Measurements from ENCODE around the gene PNMA8C. TPM values are rescaled to one million over a fixed set of nuclear protein-coding genes. Genes with fewer than 3 reads are reported as not detected.
A peak's percentile ranks its signal among the peaks of the same experiment; 100 is the strongest.

The PNMA8C gene
- total RNA-seq, 1 experiment from 2014 or later: not detected

GRCh38 chr19:46431824-46432223 lies 3.1 kb upstream of the PNMA8C start:
- intact Hi-C loops (cut with micrococcal nuclease; ENCODE audit: unreplicated experiment): no loop called here
- Mint-ChIP-seq H3K4me3 (ENCODE audit: low read depth, unreplicated experiment) (no peak overlapping the region), H3K9me3 (ENCODE audit: low read depth, unreplicated experiment) (no peaks in the 10 kb centered on the region), H3K27ac (ENCODE audit: unreplicated experiment) (no peak overlapping the region), H3K36me3 (ENCODE audit: insufficient read depth, unreplicated experiment) (peaks cover 6% of the 10 kb centered on the region), H3K4me1 (ENCODE audit: low read depth, unreplicated experiment) (peaks cover 11% of the 10 kb centered on the region), H3K27me3 (ENCODE audit: unreplicated experiment) (peaks cover 62% of the 10 kb centered on the region)
- no TSS peak for BruUV-seq (replicated peaks)
- TF ChIP-seq, protein P1, sequence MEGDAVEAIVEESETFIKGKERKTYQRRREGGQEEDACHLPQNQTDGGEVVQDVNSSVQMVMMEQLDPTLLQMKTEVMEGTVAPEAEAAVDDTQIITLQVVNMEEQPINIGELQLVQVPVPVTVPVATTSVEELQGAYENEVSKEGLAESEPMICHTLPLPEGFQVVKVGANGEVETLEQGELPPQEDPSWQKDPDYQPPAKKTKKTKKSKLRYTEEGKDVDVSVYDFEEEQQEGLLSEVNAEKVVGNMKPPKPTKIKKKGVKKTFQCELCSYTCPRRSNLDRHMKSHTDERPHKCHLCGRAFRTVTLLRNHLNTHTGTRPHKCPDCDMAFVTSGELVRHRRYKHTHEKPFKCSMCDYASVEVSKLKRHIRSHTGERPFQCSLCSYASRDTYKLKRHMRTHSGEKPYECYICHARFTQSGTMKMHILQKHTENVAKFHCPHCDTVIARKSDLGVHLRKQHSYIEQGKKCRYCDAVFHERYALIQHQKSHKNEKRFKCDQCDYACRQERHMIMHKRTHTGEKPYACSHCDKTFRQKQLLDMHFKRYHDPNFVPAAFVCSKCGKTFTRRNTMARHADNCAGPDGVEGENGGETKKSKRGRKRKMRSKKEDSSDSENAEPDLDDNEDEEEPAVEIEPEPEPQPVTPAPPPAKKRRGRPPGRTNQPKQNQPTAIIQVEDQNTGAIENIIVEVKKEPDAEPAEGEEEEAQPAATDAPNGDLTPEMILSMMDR (IDR thresholded peaks at IDR 0.05; ENCODE audit: unreplicated experiment): no peak
- DNase-seq: no peak
- CTCF ChIA-PET: interaction anchor here (0.6 to 0.7 kb wide), 2 partner anchors 32 to 53 kb away, joined by 3 to 5 read pairs; no protein-coding TSS in a partner anchor

DNA sequence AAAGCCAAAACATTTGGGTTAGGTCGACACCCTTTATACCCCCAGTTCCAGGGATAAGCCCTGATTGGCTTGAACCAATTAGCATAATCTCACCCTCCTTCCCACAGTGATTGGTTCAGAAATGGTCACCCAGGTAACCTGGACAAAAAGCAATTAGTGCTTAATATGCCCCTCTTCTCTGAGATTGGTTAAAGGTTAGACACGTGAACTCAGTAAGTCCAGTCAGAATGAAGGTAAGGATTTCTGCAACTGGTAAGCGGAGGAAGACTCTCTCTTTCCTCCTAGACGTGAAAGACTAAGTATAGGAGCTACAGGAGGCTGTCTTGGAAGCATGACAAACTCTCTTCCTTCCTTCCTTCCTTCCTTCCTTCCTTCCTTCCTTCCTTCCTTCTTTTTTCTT lies 1.3 kb upstream of the PNMA8C start:
- BruUV-seq (replicated peaks): no TSS peak
- peaks cover 23% of the 10 kb centered on the region for H3K4me1 Mint-ChIP-seq (ENCODE audit: low read depth, unreplicated experiment)
- intact Hi-C loops (cut with micrococcal nuclease; ENCODE audit: unreplicated experiment): no loop called here
- TF ChIP-seq, protein P1 (IDR thresholded peaks at IDR 0.05; ENCODE audit: unreplicated experiment): no peak
- H3K27ac Mint-ChIP-seq (ENCODE audit: unreplicated experiment): no peak overlapping the region
- H3K4me3 Mint-ChIP-seq (ENCODE audit: low read depth, unreplicated experiment): no peak overlapping the region
- CTCF ChIA-PET: no interaction called here
- H3K9me3 Mint-ChIP-seq (ENCODE audit: low read depth, unreplicated experiment): no peaks in the 10 kb centered on the region
- H3K36me3 Mint-ChIP-seq (ENCODE audit: insufficient read depth, unreplicated experiment): peaks cover 6% of the 10 kb centered on the region
- H3K27me3 Mint-ChIP-seq (ENCODE audit: unreplicated experiment): peaks cover 75% of the 10 kb centered on the region
- DNase-seq: no peak

- H3K27ac Mint-ChIP-seq (ENCODE audit: unreplicated experiment): no peak overlapping the region
- peaks cover 23% of the 10 kb centered on the region for H3K4me1 Mint-ChIP-seq (ENCODE audit: low read depth, unreplicated experiment)
- no TSS peak for BruUV-seq (replicated peaks)
- peaks cover 86% of the 10 kb centered on the region for H3K27me3 Mint-ChIP-seq (ENCODE audit: unreplicated experiment)
- DNase-seq: no peak
- TF ChIP-seq, protein P1 (IDR thresholded peaks at IDR 0.05; ENCODE audit: unreplicated experiment): no peak
- CTCF ChIA-PET: no interaction called here
- peaks cover 6% of the 10 kb centered on the region for H3K36me3 Mint-ChIP-seq (ENCODE audit: insufficient read depth, unreplicated experiment)
- intact Hi-C loops (cut with micrococcal nuclease; ENCODE audit: unreplicated experiment): no loop called here
- no peaks in the 10 kb centered on the region for H3K9me3 Mint-ChIP-seq (ENCODE audit: low read depth, unreplicated experiment)
- no peak overlapping the region for H3K4me3 Mint-ChIP-seq (ENCODE audit: low read depth, unreplicated experiment)
Measured at GRCh38 chr19:46427518-46428045, 1.2 kb downstream of the PNMA8C start.

DNA sequence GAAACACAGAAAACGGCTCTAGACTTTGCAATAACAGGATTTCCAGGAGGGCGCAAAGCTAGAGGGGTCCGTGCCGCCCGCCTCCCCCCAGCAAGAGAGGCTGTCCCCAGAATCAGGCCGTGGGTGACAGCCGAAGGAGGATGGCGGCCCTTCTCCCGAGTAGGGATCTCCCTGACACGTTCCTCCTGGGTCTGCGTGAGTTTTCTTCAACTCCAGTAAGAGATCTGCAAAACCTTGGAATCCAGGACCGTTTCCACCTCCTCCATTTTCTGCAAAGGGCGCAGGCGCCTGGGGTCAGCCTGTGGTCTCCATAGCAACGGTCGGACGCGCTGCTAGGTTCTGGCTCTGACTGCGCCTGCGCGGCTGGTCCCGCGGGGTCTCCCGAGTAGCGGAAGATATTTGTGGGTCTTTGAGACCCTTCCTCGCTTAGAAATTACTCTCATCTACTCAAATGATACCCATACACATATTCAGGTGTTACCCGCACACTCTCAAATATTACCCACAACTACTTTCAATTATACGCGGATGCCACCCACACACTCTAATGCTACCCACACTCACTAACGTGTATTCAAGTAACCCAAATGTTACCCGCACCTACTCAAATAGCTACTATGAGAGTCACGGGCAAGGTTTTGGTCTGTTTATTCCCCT lies 2.1 kb downstream of the PNMA8C start:
- intact Hi-C loops (cut with micrococcal nuclease; ENCODE audit: unreplicated experiment): no loop called here
- DNase-seq: peak; percentile 49
- peaks cover 94% of the 10 kb centered on the region for H3K27me3 Mint-ChIP-seq (ENCODE audit: unreplicated experiment)

More for the DNA sequence above, 2.1 kb downstream of the PNMA8C start:
- H3K4me3 Mint-ChIP-seq (ENCODE audit: low read depth, unreplicated experiment): peak overlapping the region; percentile 56
- TF ChIP-seq, protein P1 (IDR thresholded peaks at IDR 0.05; ENCODE audit: unreplicated experiment): no peak
- H3K4me1 Mint-ChIP-seq (ENCODE audit: low read depth, unreplicated experiment): peaks cover 23% of the 10 kb centered on the region
- peaks cover 6% of the 10 kb centered on the region for H3K36me3 Mint-ChIP-seq (ENCODE audit: insufficient read depth, unreplicated experiment)
- BruUV-seq (replicated peaks): no TSS peak
- H3K9me3 Mint-ChIP-seq (ENCODE audit: low read depth, unreplicated experiment): no peaks in the 10 kb centered on the region
- H3K27ac Mint-ChIP-seq (ENCODE audit: unreplicated experiment): no peak overlapping the region
- CTCF ChIA-PET: interaction anchor here (0.5 kb wide), 1 partner anchor 128 kb away, joined by 3 read pairs; no protein-coding TSS in a partner anchor

Data from Calu3 (cell line).